HG03439 (cell line): ENCODE data around the gene MAP7D3.
"Not testable (repeated sequence)": the region's sequence is repeated elsewhere in the genome, so short reads cannot be mapped to it uniquely, and the experiment has no call there.

ENCODE experiments used
- ATAC-seq: cut with Tn5 transposase; IDR thresholded peaks from one replicate; pipeline ENCODE4 v1.9.1; 2021; ENCODE audit warnings: mild to moderate bottlenecking, moderate library complexity; ENCODE audit not compliant: unreplicated experiment

Gene MAP7D3, protein sequence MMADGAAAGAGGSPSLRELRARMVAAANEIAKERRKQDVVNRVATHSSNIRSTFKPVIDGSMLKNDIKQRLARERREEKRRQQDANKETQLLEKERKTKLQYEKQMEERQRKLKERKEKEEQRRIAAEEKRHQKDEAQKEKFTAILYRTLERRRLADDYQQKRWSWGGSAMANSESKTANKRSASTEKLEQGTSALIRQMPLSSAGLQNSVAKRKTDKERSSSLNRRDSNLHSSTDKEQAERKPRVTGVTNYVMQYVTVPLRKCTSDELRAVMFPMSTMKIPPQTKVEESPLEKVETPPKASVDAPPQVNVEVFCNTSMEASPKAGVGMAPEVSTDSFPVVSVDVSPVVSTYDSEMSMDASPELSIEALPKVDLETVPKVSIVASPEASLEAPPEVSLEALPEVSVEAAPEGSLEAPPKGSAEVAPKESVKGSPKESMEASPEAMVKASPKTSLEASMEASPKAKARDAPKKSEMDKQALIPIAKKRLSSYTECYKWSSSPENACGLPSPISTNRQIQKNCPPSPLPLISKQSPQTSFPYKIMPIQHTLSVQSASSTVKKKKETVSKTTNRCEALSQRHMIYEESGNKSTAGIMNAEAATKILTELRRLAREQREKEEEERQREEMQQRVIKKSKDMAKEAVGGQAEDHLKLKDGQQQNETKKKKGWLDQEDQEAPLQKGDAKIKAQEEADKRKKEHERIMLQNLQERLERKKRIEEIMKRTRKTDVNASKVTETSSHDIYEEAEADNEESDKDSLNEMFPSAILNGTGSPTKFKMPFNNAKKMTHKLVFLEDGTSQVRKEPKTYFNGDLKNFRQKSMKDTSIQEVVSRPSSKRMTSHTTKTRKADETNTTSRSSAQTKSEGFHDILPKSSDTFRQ

DNA sequence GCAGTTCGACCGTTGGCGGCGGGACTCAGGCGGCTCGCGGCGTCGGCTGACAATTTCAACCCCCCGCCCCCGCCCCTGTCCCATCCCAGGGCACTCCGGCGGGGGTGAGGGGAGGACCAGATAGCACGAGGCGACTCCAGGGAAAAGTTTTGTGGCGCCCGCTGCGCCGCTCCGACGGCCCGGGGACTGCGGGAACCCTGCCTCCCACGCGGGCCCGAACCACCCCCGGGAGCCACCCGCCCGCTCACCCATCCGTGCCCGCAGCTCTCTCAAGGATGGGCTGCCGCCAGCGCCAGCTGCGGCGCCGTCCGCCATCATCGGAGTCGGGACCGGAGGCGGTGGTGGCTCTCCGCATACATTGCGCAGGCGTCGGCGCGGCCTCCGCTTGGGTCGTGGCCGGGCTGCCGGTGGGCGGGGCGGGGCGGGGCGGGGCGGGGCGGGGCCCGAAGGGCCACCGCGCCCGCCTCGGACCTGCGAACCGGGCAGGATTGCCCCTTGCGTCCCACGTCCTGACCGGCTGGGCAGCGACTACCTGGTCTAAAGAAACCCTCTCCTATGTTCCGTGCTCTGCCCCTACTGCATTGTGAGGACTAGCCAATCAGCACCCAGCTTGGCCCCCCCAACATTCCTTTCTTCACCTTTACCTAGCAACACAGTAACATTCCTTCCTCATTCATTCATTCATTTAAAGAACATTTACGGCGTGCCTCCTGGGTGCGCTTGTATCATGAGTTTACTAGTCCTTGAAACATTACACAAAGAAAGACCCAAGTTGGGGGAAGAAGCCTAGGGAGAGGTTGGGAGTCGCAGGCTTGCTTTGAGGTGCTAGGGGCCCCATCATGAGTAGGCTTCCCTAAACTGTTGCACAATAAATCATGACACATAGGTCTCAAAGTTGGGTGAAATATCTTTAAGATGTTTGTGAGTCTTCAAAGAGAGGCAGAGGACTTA is at the start of gene MAP7D3:
Gene MAP7D3, minus strand, starts transcription at position 360 of the 951 bp plus-strand sequence. Its CDS starts 42 bp downstream, at position 318.
- ATAC-seq = peak; percentile 91

DNA sequence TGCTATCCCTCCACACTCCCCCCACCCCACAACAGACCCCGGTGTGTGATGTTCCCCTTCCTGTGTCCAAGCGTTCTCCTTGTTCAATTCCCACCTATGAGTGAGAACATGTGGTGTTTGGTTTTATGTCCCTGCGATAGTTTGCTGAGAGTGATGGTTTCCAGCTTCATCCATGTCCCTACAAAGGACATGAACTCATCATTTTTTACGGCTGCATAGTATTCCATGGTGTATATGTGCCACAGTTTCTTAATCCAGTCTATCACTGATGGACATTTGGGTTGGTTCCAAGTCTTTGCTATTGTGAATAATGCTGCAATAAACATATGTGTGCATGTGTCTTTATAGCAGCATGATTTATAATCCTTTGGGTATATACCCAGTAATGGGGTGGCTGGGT is 49.5 kb upstream of the MAP7D3 start, which contains the start of gene ADGRG4:
Gene ADGRG4, plus strand, starts transcription at position 243 of the 400 bp plus-strand sequence. CDS start 7,815 bp downstream, outside the sequence.
- not testable (repeated sequence) for ATAC-seq

DNA sequence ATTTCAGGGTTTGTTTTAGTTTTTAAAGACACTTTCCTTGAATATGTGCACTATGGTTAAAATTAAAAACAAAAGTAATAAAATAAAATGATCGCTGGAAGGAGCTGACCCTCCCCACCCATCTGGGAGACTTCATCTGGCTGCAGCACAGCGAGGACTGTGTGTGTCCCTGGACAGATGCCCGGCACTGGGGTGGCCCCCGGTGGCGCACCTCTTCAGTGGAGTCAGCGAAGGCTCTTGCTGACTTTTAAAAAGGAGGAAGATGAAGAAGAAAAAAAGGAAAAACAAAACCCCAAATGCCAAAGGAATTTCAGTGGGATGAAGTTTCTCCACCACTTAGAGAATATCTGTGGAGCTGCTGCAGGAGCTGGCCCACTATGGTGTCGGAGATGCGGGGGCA is 44.2 kb upstream of the MAP7D3 start:
- no peak for ATAC-seq

DNA sequence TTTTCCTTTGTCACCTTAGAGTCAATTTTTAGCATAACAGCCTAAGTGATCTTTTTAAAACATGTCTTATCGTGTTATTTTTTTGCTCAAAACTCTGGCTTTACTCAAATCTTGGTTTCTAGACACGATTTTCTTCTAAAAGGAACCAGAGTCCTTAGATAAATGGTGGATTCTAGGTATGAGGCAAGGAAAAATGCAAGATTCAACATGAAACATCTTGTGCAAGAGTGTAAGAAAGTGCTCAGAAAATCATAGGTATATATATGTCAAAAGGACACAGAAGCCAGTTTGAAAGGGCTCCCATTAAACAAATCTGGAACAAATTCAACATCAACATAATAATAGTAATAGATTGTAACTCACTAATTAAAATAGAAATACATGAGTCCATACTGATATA is 41.5 kb upstream of the MAP7D3 start:
- no peak for ATAC-seq

DNA sequence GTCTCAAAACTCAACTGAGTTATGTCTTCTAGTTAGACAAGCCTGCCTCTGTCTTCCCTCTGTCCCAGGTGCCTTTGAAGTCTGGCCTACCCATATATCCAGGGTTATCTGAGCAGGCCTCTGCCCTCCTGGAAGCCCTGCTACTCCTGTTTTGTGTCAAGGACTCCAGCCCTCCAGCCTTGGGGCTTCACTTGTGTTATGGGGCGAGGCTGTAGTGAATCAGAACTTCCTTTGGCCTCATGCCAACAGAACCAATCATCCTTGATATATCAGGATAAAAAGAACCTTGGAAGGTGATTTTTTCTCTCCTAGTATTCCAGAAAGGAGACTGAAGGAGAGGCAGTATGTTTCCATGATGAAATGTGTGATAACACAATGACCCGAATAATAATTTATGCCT is 40.6 kb upstream of the MAP7D3 start:
- ATAC-seq = no peak

DNA sequence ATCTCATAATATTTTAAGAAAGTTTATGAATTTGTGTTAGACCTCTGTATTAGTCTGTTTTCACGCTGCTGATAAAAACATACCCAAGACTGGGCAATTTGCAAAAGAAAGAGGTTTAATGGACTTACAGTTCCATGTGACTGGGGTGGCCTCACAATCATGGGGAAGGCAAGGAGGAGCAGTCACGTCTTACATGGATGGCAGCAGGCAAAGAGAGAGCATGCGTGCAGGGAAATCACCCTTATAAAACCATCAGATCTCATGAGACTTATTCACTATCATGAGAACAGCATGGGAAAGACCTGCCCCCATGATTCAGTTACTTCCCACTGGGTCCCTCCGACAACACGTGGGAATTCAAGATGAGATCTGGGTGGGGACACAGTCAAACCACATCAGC is 35.2 kb upstream of the MAP7D3 start:
- ATAC-seq = not testable (repeated sequence)

DNA sequence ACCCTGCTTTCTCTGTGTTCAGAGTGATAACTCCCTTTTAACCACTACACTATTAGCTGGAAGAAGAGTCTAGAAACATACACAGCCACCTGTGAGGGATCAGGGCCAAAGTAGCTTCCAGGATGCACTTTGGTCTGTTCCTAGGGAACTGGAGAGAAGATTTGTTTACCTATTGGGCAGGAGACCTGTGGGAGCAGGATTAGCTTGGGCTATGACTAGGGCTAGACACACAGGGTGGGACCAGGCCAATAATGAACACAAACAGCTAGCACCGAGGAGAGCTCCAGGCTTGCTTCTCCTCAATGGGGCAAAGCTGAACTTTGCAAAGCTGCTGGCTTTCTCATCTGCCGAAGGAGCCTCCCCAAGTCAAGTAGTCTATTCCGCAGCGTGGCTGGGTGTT is 24.4 kb upstream of the MAP7D3 start:
- no peak for ATAC-seq

DNA sequence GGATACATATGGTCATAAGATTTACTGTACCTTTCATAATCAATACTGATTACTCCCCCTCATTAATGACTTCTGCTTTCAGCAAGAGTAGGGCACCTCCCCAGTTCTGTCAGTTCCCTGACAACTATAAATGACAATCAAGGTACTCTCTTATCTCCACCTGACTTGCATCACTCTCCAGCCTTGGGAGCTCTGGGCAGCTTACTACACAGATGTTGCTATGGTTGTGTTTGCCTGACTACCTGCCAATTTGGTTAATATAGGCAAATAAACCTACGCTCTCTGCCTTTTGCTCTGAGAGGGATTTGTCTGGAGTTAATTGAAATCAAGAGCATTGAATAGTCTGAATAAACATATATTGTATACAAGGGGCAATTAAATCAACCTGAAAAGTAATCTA is 22.8 kb upstream of the MAP7D3 start:
- no peak for ATAC-seq

DNA sequence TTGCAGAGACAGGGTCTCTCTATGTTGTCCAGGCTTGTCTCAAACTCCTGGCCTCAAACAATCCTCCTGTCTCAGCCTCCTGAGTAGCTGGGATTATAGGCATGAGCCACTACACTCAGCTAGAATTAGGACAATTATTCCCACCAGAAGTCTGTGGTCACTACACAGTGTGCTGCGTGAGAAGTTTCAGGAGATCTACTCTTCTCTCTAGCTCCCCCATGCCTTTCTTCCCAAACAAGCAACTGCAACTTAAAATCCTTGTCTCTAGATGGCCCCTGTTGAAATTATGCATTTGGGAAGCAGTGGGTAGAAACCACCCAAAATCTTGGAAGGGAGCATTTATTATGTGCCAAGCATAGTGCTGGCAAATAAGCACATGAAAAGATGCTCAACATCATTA is 21.1 kb upstream of the MAP7D3 start:
- no peak for ATAC-seq

DNA sequence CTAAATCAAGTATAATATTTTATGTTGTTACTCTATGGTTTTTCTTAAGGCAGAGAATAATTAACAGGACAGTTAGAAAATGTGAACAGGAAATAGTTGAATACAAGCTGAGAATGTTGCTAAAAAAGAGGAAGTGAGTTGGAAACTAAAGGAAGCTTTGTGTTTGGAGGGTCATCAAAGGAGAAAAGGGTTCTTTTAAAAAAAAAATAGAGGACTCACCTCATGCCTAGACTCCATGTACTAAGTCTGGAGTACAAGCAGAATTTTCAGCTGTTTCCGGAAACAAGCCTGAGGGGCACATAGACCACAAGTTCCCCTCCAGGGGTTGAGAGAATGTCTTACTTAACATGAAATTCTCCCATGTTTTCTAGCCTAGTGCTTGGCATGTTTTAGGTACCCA is 20.1 kb upstream of the MAP7D3 start:
- ATAC-seq = no peak

DNA sequence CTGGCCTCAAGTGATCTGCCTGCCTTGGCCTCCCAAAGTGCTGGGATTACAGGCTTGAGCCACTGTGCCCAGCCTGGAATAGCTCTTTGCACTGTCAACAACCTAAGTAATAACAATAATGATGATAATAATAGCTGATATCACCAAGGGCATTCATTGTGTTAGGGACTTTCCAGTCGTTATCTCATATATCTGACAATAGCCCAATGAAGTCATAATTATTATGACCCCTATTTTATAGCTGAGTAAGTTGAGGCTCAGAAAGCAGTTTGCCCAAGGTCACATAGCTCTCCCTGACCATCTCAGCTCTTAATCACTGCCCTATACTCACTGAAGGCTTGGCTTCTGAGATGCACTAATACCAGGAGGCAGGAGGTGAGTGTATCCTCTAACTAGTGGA is 18.7 kb upstream of the MAP7D3 start:
- ATAC-seq = no peak

DNA sequence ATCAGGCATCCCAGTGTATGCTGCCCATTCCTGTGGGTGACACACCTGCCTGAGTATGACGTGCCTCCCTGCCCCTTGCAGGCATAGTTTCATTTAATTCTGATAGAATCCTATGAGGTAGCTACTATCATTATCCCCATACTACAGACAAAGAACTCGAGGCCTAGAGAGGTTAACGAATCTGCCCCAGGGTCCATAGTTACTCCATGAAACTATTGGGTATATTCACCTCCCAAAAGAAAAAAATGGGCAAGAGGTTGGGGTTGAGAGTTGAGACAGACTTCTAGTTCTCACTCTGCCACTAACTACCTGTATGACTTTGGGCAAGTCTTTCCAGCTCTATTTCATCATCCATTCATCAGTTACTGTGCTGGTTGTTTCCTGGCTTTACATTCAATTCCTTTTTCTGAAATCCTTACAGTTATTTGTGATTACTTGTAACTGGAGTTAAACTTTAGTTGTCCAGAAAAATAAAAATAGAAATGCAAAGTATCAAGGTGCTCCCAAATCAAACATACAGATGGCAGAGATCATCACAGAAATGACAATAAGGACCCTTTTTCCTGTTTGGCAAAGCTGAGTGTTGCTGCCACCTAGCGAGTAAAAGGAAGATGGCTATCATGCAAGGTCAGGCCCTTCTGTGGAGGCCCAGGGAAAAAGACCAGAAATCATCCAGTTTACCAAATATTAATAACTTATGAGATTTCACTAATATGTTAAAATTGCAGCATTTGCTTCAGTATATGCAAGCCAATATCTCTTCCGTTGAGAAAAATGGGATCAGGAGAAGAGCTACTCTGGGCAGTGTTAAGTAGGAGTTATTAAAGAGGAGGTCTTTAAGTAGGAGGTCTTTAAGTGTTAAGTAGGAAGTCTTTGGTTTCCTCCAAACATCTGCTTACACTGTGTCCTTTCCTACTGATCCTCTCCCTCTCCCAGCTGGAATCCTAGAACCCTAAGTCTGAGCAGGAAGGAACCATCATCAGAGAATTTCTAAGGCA is 17.1 kb upstream of the MAP7D3 start:
- peak; percentile 58 for ATAC-seq

DNA sequence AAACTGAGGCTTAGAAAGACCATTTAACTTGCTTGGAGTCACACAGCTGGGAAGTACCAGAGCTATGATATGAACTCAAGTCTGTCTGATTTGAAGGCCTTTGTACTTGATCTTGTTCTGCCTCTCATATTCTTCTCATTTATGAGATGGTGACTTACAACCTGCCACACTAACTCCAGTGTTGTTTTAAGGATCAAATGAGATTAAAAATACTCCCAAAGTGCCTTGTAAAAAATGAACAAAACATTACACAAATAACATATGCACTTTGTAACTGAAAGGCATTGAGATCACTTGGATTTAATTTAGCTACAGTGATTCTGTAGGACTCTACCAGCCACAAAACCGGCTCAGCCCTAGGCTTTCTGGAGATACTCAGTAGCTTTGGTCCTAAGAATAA is 15.6 kb upstream of the MAP7D3 start:
- ATAC-seq = no peak

DNA sequence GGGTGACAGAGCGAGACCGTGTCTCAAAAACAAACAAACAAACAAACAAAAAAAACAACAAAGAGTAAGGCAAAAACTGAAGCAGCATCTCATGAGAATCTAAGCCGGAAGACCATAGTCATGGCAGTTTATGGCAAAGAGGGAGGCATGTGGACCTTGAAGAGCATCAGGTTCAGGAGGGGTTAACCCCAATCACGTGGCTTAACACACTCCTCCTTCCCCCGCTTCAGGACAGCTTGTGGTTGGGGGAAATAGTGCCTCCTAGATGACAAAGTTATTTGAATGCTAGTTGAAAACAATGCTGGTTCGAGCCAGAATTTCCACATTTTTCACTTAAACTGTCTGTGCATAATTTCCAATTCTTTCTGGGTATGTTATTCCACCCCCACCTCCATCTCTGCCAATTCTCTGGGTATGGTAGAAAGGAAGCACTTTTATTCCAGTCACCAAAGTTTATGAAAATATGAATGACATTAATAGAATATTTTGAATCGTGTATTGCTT is 11.7 kb upstream of the MAP7D3 start:
- ATAC-seq = no peak

DNA sequence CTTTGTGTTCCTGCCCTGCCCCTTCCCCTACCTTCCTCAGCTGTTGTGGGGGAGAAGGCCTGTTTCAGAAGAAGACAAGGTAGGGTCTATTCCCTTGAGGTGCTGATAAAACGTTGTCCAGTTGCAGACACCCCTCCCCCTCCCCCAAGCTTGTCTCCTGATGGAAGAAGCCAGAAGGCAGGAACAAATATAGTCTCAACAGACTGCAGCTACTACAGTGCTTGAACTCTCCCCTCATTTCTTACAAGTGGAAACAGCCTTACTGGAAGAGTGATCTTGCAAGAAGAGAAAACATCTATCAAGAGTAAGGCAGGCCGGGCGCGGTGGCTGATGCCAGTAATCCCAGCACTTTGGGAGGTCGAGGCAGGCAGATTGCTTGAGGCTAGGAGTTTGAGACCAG is 11.0 kb upstream of the MAP7D3 start:
- no peak for ATAC-seq

DNA sequence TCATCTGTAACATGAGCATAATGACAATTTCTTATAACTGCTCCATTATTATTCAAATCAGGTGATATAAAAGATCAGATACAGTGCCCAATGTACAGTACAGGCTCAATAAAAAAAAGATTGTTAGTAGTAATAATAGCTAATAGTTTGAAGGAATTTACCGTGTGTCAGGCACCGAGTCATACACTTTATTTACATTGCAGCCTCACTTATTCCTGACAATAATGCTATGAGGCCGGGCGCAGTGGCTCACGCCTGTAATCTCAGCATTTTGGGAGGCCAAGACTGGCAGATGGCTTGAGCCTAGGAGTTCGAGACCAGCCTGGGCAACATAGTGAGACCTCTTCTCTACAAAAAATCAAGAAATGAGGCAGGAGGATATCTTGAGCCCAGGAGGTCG is 10.1 kb upstream of the MAP7D3 start:
- no peak for ATAC-seq

DNA sequence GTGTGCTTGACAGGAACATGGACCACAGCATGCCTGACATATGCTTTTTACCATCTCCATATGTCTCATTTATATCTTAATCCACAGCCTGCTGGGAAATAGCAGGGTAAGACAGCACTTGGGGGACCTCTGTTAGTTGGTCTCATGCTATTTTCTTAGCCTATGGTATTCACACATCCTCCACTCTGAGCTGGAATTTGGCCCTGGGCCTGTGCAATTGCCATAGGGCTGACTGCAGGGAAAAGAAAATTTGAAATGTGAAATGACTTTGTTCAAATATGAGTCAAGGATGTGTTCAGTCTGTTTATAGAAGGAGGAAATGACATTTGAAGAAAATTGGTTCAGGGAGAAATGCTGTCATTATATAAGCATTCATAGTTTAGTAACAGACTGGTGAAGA is 9.6 kb upstream of the MAP7D3 start:
- no peak for ATAC-seq

DNA sequence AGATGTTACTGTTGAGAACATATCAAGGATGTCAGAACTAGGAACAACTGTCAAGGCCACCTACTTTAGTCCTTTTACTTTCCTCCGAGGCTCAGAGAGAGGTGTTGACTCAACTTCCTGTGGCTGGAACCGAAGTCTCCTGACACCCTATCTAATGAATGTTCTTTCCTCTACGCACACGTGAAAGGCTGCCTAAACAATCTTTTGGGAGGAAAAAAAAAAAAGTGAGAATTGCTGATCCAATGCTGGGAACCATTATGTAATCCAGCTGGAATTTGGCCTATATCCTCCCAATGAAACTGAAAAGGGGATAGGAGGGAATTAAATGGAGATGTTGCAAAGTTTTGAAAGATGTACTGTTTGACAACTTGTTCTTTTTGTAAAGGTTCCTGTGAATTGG is 8.3 kb upstream of the MAP7D3 start:
- no peak for ATAC-seq

DNA sequence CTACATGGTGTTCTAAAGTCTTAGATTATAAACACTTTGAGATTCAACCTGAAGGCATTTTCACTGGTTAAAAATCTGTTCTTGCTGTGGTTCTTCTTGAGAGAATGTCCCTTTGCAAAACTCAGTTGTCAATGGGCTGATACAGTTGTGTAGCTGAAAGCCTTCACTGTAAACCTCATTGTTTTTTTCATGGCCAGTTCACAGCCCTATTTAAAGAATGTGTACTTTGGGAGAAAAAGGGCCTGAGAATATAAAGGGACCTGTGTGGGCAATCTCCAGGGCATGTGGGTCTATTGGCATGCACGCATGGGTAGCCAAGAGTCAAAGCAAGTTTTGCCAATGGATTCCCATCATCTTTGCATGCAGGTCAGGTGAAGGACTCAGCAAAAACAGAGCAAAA is 7.8 kb upstream of the MAP7D3 start:
- no peak for ATAC-seq
